HEK293 (cell line): Measurements from ENCODE around the gene GPT2.

Experiments
- CTCF ChIA-PET: fragments of 350-600 bp; formaldehyde crosslinking; extraction: SDS; loops from one replicate; lab custom pipeline; 2021; ENCODE audit warnings: antibody characterized with exemption; lab: Yijun Ruan, JAX
- POLR2A ChIA-PET: fragments of 300-600 bp; formaldehyde crosslinking; extraction: SDS; loops from one replicate; lab custom pipeline; 2020; ENCODE audit warnings: antibody characterized with exemption, inconsistent platforms; lab: Yijun Ruan, JAX
- H3K27ac ChIP-seq: fragments of 200-500 bp; sonication (Bioruptor generic); 2 replicates; pipeline ENCODE4 v1.5.1; 2014; ENCODE audit warnings: low read depth, low read length, control low read depth, inconsistent platforms; ENCODE audit errors: extremely low read depth
- H3K36me3 ChIP-seq, 2 experiments: fragments of 200-500 bp in 1 of 2; sonication (Bioruptor generic) in 1 of 2; 1 replicate in 1 of 2; 2 replicates in 1 of 2; pipeline ENCODE4 v1.5.1; 2014 to 2017; ENCODE audit warnings: inconsistent platforms in 2 of 2, low read length in 2 of 2; ENCODE audit not compliant: control insufficient read depth in 2 of 2, insufficient read depth in 1 of 2
- H3K4me1 ChIP-seq: fragments of 200-500 bp; sonication (Bioruptor generic); 2 replicates; pipeline ENCODE4 v1.5.1; 2014; ENCODE audit warnings: mild to moderate bottlenecking, low read length, inconsistent platforms; ENCODE audit not compliant: control insufficient read depth, insufficient read depth
- H3K4me3 ChIP-seq: 2 replicates; pipeline ENCODE4 v1.5.1; 2011; ENCODE audit warnings: low read depth, mild to moderate bottlenecking, control low read depth, low read length, moderate library complexity
- H3K9me3 ChIP-seq: fragments of 200-500 bp; sonication (Bioruptor generic); 2 replicates; pipeline ENCODE4 v1.5.1; 2014; ENCODE audit warnings: low read depth, low read length, inconsistent platforms; ENCODE audit not compliant: control insufficient read depth, insufficient read depth
- EGR2 ChIP-seq: fragments of 450-650 bp; formaldehyde crosslinking; IDR thresholded peaks from 2 replicates; pipeline ENCODE4 v1.5.1; 2016; ENCODE audit warnings: low read depth, missing biosample characterization, missing genetic modification characterization
- HOXC10 ChIP-seq: sonication (generic); formaldehyde crosslinking; IDR thresholded peaks from 2 replicates; pipeline ENCODE4 v1.8.1; 2023; ENCODE audit warnings: mild to moderate bottlenecking, missing genetic modification reagents
- KLF7 ChIP-seq: fragments of 450-650 bp; formaldehyde crosslinking; IDR thresholded peaks from 2 replicates; pipeline ENCODE4 v1.5.1; 2016; ENCODE audit warnings: missing biosample characterization, missing genetic modification characterization, borderline replicate concordance
- REPIN1 ChIP-seq: fragments of 450-650 bp; formaldehyde crosslinking; IDR thresholded peaks from 2 replicates; pipeline ENCODE4 v1.5.1; 2017; ENCODE audit warnings: missing biosample characterization, missing genetic modification characterization, low read depth
- SALL2 ChIP-seq: fragments of 450-650 bp; formaldehyde crosslinking; IDR thresholded peaks from 2 replicates; pipeline ENCODE4 v1.5.0; 2017; ENCODE audit warnings: missing biosample characterization, mild to moderate bottlenecking, missing genetic modification characterization, borderline replicate concordance
- SCRT1 ChIP-seq: fragments of 450-650 bp; formaldehyde crosslinking; IDR thresholded peaks from 2 replicates; pipeline ENCODE4 v1.5.1; 2016; ENCODE audit warnings: missing biosample characterization, missing genetic modification characterization, borderline replicate concordance
- SCRT2 ChIP-seq: fragments of 450-650 bp; formaldehyde crosslinking; IDR thresholded peaks from 2 replicates; pipeline ENCODE4 v1.5.1; 2016; ENCODE audit warnings: missing biosample characterization, missing genetic modification characterization
- SETDB1 ChIP-seq: IDR thresholded peaks from one replicate; pipeline ENCODE4 v1.6.1; 2017; ENCODE audit warnings: mild to moderate bottlenecking, low read length, moderate library complexity, mixed read lengths; ENCODE audit not compliant: insufficient read length
- ZBTB8A ChIP-seq: fragments of 450-650 bp; formaldehyde crosslinking; IDR thresholded peaks from 2 replicates; pipeline ENCODE4 v1.5.1; 2016; ENCODE audit warnings: missing biosample characterization, missing genetic modification characterization
- ZFHX2 ChIP-seq: fragments of 450-650 bp; formaldehyde crosslinking; conservative IDR thresholded peaks from 2 replicates; pipeline ENCODE4 v1.5.1; 2016; ENCODE audit warnings: missing biosample characterization, missing genetic modification characterization
- ZFP37 ChIP-seq: fragments of 450-650 bp; formaldehyde crosslinking; IDR thresholded peaks from 2 replicates; pipeline ENCODE4 v1.5.1; 2016; ENCODE audit warnings: missing biosample characterization, missing genetic modification characterization
- ZIC2 ChIP-seq: fragments of 450-650 bp; formaldehyde crosslinking; IDR thresholded peaks from 2 replicates; pipeline ENCODE4 v1.5.1; 2016; ENCODE audit warnings: missing biosample characterization, missing genetic modification characterization
- ZNF10 ChIP-seq: fragments of 450-650 bp; formaldehyde crosslinking; IDR thresholded peaks from 2 replicates; pipeline ENCODE4 v1.5.1; 2017; ENCODE audit warnings: missing biosample characterization, missing genetic modification characterization
- ZNF157 ChIP-seq: fragments of 450-650 bp; formaldehyde crosslinking; IDR thresholded peaks from 2 replicates; pipeline ENCODE4 v1.5.1; 2016; ENCODE audit warnings: missing biosample characterization, missing genetic modification characterization
- ZNF214 ChIP-seq: fragments of 450-650 bp; formaldehyde crosslinking; IDR thresholded peaks from 2 replicates; pipeline ENCODE4 v1.5.1; 2017; ENCODE audit warnings: missing biosample characterization, mild to moderate bottlenecking, missing genetic modification characterization, borderline replicate concordance
- ZNF221 ChIP-seq: fragments of 450-650 bp; formaldehyde crosslinking; IDR thresholded peaks from 2 replicates; pipeline ENCODE4 v1.5.1; 2017; ENCODE audit warnings: missing biosample characterization, missing genetic modification characterization, borderline replicate concordance
- ZNF239 ChIP-seq: fragments of 450-650 bp; formaldehyde crosslinking; IDR thresholded peaks from 2 replicates; pipeline ENCODE4 v1.5.1; 2016; ENCODE audit warnings: missing biosample characterization, missing genetic modification characterization
- ZNF394 ChIP-seq: fragments of 450-650 bp; formaldehyde crosslinking; IDR thresholded peaks from 2 replicates; pipeline ENCODE4 v1.5.1; 2016; ENCODE audit warnings: missing biosample characterization, missing genetic modification characterization, mild to moderate bottlenecking, moderate library complexity, borderline replicate concordance
- ZNF514 ChIP-seq: fragments of 450-650 bp; formaldehyde crosslinking; IDR thresholded peaks from 2 replicates; pipeline ENCODE4 v1.5.1; 2016; ENCODE audit warnings: missing biosample characterization, missing genetic modification characterization
- ZNF549 ChIP-seq: fragments of 450-650 bp; IDR thresholded peaks from 2 replicates; pipeline ENCODE4 v1.5.1; 2018; ENCODE audit warnings: missing biosample characterization, missing genetic modification characterization, mild to moderate bottlenecking, inconsistent platforms, moderate library complexity
- ZNF76 ChIP-seq: fragments of 450-650 bp; formaldehyde crosslinking; IDR thresholded peaks from 2 replicates; pipeline ENCODE4; 2016; ENCODE audit warnings: low read depth, missing biosample characterization, missing genetic modification characterization, borderline replicate concordance
- ZNF830 ChIP-seq: fragments of 450-650 bp; IDR thresholded peaks from 2 replicates; pipeline ENCODE4 v1.5.0; 2018; ENCODE audit warnings: missing biosample characterization, missing genetic modification characterization, low read depth, mild to moderate bottlenecking, moderate library complexity
- TF ChIP-seq, protein P1 (sequence below): fragments of 450-650 bp; formaldehyde crosslinking; IDR thresholded peaks from 2 replicates; pipeline ENCODE4 v1.5.1; 2016; ENCODE audit warnings: missing biosample characterization, missing genetic modification characterization

The GPT2 gene

DNA sequence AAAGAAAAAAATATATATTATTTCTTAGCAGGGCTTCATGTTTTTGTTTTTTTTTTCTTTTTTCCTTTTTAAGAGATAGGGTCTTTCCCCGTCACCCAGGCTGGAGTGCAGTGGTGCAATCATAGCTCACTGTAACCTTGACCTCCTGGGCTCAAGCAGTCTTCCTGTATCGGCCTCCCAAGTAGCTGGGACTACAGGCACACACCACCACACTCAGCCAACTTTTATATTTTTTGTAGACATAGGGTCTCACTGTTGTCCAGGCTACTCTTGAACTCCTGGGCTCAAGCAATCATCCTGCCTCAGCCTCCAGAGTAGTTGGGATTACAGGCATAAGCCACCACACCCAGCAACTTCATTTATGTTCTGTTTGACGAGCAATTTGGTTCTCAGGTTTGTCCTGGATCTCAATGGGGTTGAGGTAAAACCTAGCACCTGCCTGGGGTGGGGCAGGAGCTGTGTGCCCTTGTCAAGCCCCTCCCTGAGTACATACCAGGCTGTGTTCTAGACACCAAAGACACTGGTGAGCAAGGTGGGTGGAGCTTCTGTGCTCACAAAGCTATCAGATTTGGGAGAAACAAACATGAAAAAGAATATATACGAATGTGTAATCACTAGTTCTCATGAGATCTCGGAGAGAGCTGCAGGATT is 19.2 kb downstream of the GPT2 start:
- POLR2A ChIA-PET = interaction anchor here (0.5 kb wide), 1 partner anchor 15 kb away, joined by 3 read pairs; no protein-coding TSS in a partner anchor
- CTCF ChIA-PET = interaction anchor here (1.2 to 1.5 kb wide), 3 partner anchors 42 to 230 kb away, joined by 3 to 8 read pairs (median 3); no protein-coding TSS in a partner anchor
- no peaks in the 10 kb centered on the region for H3K4me1 ChIP-seq
- H3K9me3 ChIP-seq = no peaks in the 10 kb centered on the region
- peaks cover 0 to 53% of the 10 kb centered on the region in 2 experiments; a peak in 2 of 3 replicates for H3K36me3 ChIP-seq
- H3K4me3 ChIP-seq = no peak overlapping the region
- TF ChIP-seq ZNF549 (tag by site-specific recombination) (no peak), HOXC10 (CRISPR knock-in tag) (no peak)
- H3K27ac ChIP-seq = no peak overlapping the region

- Histone ChIP-seq H3K4me1 (no peaks in the 10 kb centered on the region), H3K27ac (no peak overlapping the region), H3K9me3 (no peaks in the 10 kb centered on the region), H3K4me3 (no peak overlapping the region), H3K36me3 (peaks cover 0 to 50% of the 10 kb centered on the region in 2 experiments; a peak in 2 of 3 replicates)
- TF ChIP-seq ZNF239 = no peak
- TF ChIP-seq REPIN1 = no peak
- TF ChIP-seq ZFP37 (tag by site-specific recombination) = no peak
- TF ChIP-seq, protein P1, sequence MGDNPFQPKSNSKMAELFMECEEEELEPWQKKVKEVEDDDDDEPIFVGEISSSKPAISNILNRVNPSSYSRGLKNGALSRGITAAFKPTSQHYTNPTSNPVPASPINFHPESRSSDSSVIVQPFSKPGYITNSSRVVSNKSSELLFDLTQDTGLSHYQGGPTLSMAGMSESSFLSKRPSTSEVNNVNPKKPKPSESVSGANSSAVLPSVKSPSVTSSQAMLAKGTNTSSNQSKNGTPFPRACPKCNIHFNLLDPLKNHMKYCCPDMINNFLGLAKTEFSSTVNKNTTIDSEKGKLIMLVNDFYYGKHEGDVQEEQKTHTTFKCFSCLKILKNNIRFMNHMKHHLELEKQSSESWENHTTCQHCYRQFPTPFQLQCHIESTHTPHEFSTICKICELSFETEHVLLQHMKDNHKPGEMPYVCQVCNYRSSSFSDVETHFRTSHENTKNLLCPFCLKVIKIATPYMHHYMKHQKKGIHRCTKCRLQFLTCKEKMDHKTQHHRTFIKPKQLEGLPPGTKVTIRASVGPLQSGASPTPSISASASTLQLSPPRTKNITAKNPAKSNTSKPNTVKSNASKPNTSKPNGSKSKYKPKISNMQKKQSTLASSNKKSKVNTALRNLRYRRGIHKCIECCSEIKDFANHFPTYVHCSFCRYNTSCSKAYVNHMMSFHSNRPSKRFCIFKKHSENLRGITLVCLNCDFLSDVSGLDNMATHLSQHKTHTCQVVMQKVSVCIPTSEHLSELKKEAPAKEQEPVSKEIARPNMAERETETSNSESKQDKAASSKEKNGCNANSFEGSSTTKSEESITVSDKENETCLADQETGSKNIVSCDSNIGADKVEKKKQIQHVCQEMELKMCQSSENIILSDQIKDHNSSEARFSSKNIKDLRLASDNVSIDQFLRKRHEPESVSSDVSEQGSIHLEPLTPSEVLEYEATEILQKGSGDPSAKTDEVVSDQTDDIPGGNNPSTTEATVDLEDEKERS (tag by site-specific recombination) = no peak
- TF ChIP-seq SCRT1 (tag by site-specific recombination) = no peak
- TF ChIP-seq SCRT2 (tag by site-specific recombination) = no peak
- no peak for TF ChIP-seq ZNF157
- no peak for TF ChIP-seq ZNF394 (tag by site-specific recombination)
- no peak for TF ChIP-seq KLF7 (tag by site-specific recombination)
- no peak for TF ChIP-seq SETDB1
- TF ChIP-seq ZBTB8A (tag by site-specific recombination) = no peak
- no peak for TF ChIP-seq ZNF830
- TF ChIP-seq ZFHX2 (tag by site-specific recombination) = no peak
- TF ChIP-seq SALL2 (tag by site-specific recombination) = no peak
- no peak for TF ChIP-seq ZNF10 (tag by site-specific recombination)
- no peak for TF ChIP-seq ZIC2 (tag by site-specific recombination)
- POLR2A ChIA-PET = interaction anchor here (0.6 kb wide), 1 partner anchor 77 kb away, joined by 7 read pairs; no protein-coding TSS in a partner anchor
- CTCF ChIA-PET = interaction anchor here (0.7 to 1.5 kb wide), 3 partner anchors 47 to 231 kb away, joined by 3 to 8 read pairs (median 3); no protein-coding TSS in a partner anchor
These were observed 20.3 kb downstream of the GPT2 start for GRCh38 chr16:46904471-46904870.

- TF ChIP-seq ZNF76 (tag by site-specific recombination) (no peak), ZFHX2 (tag by site-specific recombination) (peak; percentile 57), ZNF514 (tag by site-specific recombination) (no peak), ZNF221 (tag by site-specific recombination) (no peak), ZNF214 (tag by site-specific recombination) (no peak), EGR2 (tag by site-specific recombination) (peak; percentile 64; the same call in 1 of the 2 replicates)
- Histone ChIP-seq H3K27ac (no peak overlapping the region), H3K4me1 (no peaks in the 10 kb centered on the region), H3K36me3 (peaks cover 9 to 51% of the 10 kb centered on the region in 2 experiments; a peak in 2 of 3 replicates), H3K9me3 (no peaks in the 10 kb centered on the region), H3K4me3 (no peak overlapping the region)
- CTCF ChIA-PET = interaction anchor here (0.7 to 4.0 kb wide), 3 partner anchors 52 to 1188 kb away, joined by 3 to 56 read pairs (median 7); no protein-coding TSS in a partner anchor
- POLR2A ChIA-PET = interaction anchor here (1.3 kb wide), 1 partner anchor 21 kb away, joined by 3 read pairs; no protein-coding TSS in a partner anchor
These were observed 22.3 kb downstream of the GPT2 start for GRCh38 chr16:46906360-46907060.
